A549 (cell line): ENCODE data around the gene MEGF9.

ENCODE experiments used
- CTCF ChIP-seq: fragments of >200 bp; sonication (Bioruptor Twin); formaldehyde crosslinking; IDR thresholded peaks from 3 replicates; pipeline ENCODE4 v1.5.1; 2016
- EHF ChIP-seq: fragments of 250-450 bp; sonication (Bioruptor Pico); IDR thresholded peaks from 2 replicates; pipeline ENCODE4 v1.5.0; 2020; ENCODE audit warnings: mild to moderate bottlenecking
- POLR2AphosphoS2 ChIP-seq: conservative IDR thresholded peaks from 2 replicates; pipeline ENCODE4 v1.6.1; 2012; ENCODE audit warnings: low read length, improper control_type of control experiment, inconsistent platforms
- RCOR1 ChIP-seq: fragments of 150-350 bp; IDR thresholded peaks from 2 replicates; pipeline ENCODE4 v1.6.1; 2014; ENCODE audit warnings: antibody characterized with exemption, low read length, low read depth

GRCh38 chr9:120570296-120570695 lies 144.0 kb downstream of the MEGF9 start:
- TF ChIP-seq POLR2AphosphoS2: no peak
- no peak for TF ChIP-seq CTCF
- TF ChIP-seq RCOR1: no peak
- no peak for TF ChIP-seq EHF (CRISPR knock-in tag)
